Endothelial cell of umbilical vein (primary cell): ENCODE results near the gene VWA8. TPM values are rescaled to one million over a fixed set of nuclear protein-coding genes. Genes with fewer than 3 reads are reported as not detected.

Source experiments
- BruUV-seq: library from RNA; stranded (reverse); fragments of 400-500 nt; replicated peaks from 2 replicates; lab custom pipeline; 2021; lab: Mats Ljungman, UMichigan
- CTCF ChIA-PET: fragments of 300-600, 350-600 bp; sonication (Branson Sonifier 250); formaldehyde crosslinking; loops from one replicate; lab custom pipeline; 2021; ENCODE audit warnings: antibody characterized with exemption, inconsistent platforms; lab: Charles Lee
- POLR2A ChIA-PET: fragments of 300-600, 350-600 bp; sonication (Branson Sonifier 250); formaldehyde crosslinking; loops from one replicate; lab custom pipeline; 2021; ENCODE audit warnings: antibody characterized with exemption, inconsistent platforms; lab: Charles Lee
- DNase-seq: peaks from one replicate; pipeline ENCODE4 v3.0.0-alpha.2; 2011; ENCODE audit warnings: low read depth, low spot score
- FAIRE-seq: peaks from 2 replicates; lab custom pipeline; 2011; peaks lifted over from hg19 to GRCh38; lab: Jason Lieb, UNC
- H2AFZ ChIP-seq: 2 replicates; pipeline ENCODE4 v1.6.0; 2012; ENCODE audit warnings: low read depth, low read length, control low read depth, inconsistent platforms
- H3K27ac ChIP-seq: 2 replicates; pipeline ENCODE4 v1.5.1; 2011; ENCODE audit warnings: low read depth, mild to moderate bottlenecking, control low read depth, low read length, moderate library complexity; ENCODE audit not compliant: insufficient read depth
- H3K27me3 ChIP-seq, 2 experiments: 2 replicates each; pipeline versions ENCODE4 v1.6.0 to v1.6.1; 2011; ENCODE audit warnings: low read length in 2 of 2, mixed read lengths in 1 of 2; ENCODE audit not compliant: control insufficient read depth in 2 of 2, insufficient read depth in 2 of 2
- H3K36me3 ChIP-seq, 2 experiments: 2 replicates in 1 of 2; 3 replicates in 1 of 2; pipeline ENCODE4 v1.5.1; 2011; ENCODE audit warnings: low read length in 2 of 2, mild to moderate bottlenecking in 1 of 2, moderate library complexity in 1 of 2; ENCODE audit not compliant: control insufficient read depth in 2 of 2, insufficient read depth in 2 of 2; ENCODE audit errors: extremely low read depth in 1 of 2
- H3K4me1 ChIP-seq: 3 replicates; pipeline ENCODE4 v1.5.1; 2011; ENCODE audit warnings: mild to moderate bottlenecking, low read length; ENCODE audit not compliant: control insufficient read depth, insufficient read depth; ENCODE audit errors: extremely low read depth
- H3K4me2 ChIP-seq: 2 replicates; pipeline ENCODE4 v1.6.1; 2011; ENCODE audit warnings: low read length, control low read depth, mixed read lengths; ENCODE audit not compliant: insufficient read depth
- H3K4me3 ChIP-seq, 3 experiments: fragments of 200-600 bp in 1 of 3; sonication (generic), shearing (Covaris generic) in 1 of 3; replicated peaks in 1 of 3; 2 replicates each; pipeline ENCODE4 v1.5.1; 2011 to 2016; ENCODE audit warnings: control low read depth in 3 of 3, low read length in 3 of 3, mild to moderate bottlenecking in 2 of 3, inconsistent platforms in 1 of 3, low read depth in 1 of 3, moderate library complexity in 1 of 3; ENCODE audit not compliant: insufficient read depth in 1 of 3
- H3K79me2 ChIP-seq: 2 replicates; pipeline ENCODE4 v1.6.0; 2012; ENCODE audit warnings: low read length, inconsistent platforms; ENCODE audit not compliant: control insufficient read depth, insufficient read depth
- H3K9ac ChIP-seq: replicated peaks from 2 replicates; pipeline ENCODE3; 2011; ENCODE audit warnings: low read length, control low read depth; ENCODE audit not compliant: insufficient read depth; ENCODE audit errors: extremely low read depth
- H3K9me1 ChIP-seq: replicated peaks from 3 replicates; pipeline ENCODE4 v1.6.0; 2011; ENCODE audit warnings: mild to moderate bottlenecking, low read length; ENCODE audit not compliant: control insufficient read depth, insufficient read depth; ENCODE audit errors: extremely low read depth
- H3K9me3 ChIP-seq: replicated peaks from 2 replicates; pipeline ENCODE4 v1.5.1; 2012; ENCODE audit warnings: low read length, inconsistent platforms; ENCODE audit not compliant: control insufficient read depth, insufficient read depth
- H4K20me1 ChIP-seq: replicated peaks from 2 replicates; pipeline ENCODE3; 2011; ENCODE audit warnings: mild to moderate bottlenecking, low read length; ENCODE audit not compliant: control insufficient read depth, insufficient read depth; ENCODE audit errors: extremely low read depth
- EZH2 ChIP-seq: IDR thresholded peaks from 2 replicates; pipeline ENCODE4 v1.6.1; 2012; ENCODE audit warnings: borderline replicate concordance, low read depth, mild to moderate bottlenecking, moderate library complexity, low read length, inconsistent platforms; ENCODE audit not compliant: severe bottlenecking
- FOS ChIP-seq: IDR thresholded peaks from 2 replicates; pipeline ENCODE4 v1.6.1; 2011; ENCODE audit warnings: mild to moderate bottlenecking, low read length, moderate library complexity, borderline replicate concordance; ENCODE audit not compliant: insufficient read depth
- GATA2 ChIP-seq: IDR thresholded peaks from 2 replicates; pipeline ENCODE4 v1.7.0; 2011; ENCODE audit warnings: low read depth, mild to moderate bottlenecking, moderate library complexity, mixed read lengths, low read length; ENCODE audit not compliant: insufficient read length, insufficient read depth
- JUN ChIP-seq: IDR thresholded peaks from 2 replicates; pipeline ENCODE4 v1.6.1; 2011; ENCODE audit warnings: borderline replicate concordance, low read depth; ENCODE audit not compliant: insufficient read length, insufficient read depth
- MYC ChIP-seq: IDR thresholded peaks from one replicate; pipeline ENCODE4 v1.6.1; 2011; ENCODE audit warnings: mild to moderate bottlenecking, low read depth, low read length
- POLR2A ChIP-seq: IDR thresholded peaks from 2 replicates; pipeline ENCODE4 v1.6.1; 2012; ENCODE audit warnings: low read depth, mild to moderate bottlenecking, control low read depth, low read length
- POLR2AphosphoS5 ChIP-seq: IDR thresholded peaks from 2 replicates; pipeline ENCODE4 v1.6.1; 2012; ENCODE audit warnings: low read depth, mild to moderate bottlenecking, control low read depth, low read length, moderate library complexity; ENCODE audit not compliant: insufficient read depth
- dilution Hi-C: fragments of 300-500 bp; cut with MboI; formaldehyde crosslinking; loops from one replicate; pipeline ENCODE4 v1.15.0; 2019; ENCODE audit warnings: low sequenced_read_pairs; ENCODE audit not compliant: extremely low pct_ligation_motif_present
- intact Hi-C: fragments of 100-400 bp; cut with micrococcal nuclease; formaldehyde crosslinking; loops from one replicate; pipeline ENCODE4 v1.10.0; 2022
- polyA plus RNA-seq, 4 experiments: library from polyadenylated mRNA; depleted of rRNA in 3 of 4; stranded (reverse) in 3 of 4; unstranded in 1 of 4; fragments of >200 nt; gene quantifications; 2 replicates each; pipeline versions ENCODE4 v1.2.1 to v1.2.3, GENCODE V29; 2011 to 2012; ENCODE audit warnings: missing spikeins in 1 of 4
- total RNA-seq: library from RNA; stranded (reverse); gene quantifications from 2 replicates; pipeline ENCODE4 v1.2.3, GENCODE V29; 2021
- TF ChIP-seq, protein P1 (sequence below), 2 donors: IDR thresholded peaks; 1 replicate in 1 of 2; 2 replicates in 1 of 2; pipeline ENCODE4 v1.5.1; 2011; ENCODE audit warnings: low read length in 2 of 2, mild to moderate bottlenecking in 2 of 2, moderate library complexity in 2 of 2, control low read depth in 1 of 2, inconsistent platforms in 1 of 2, low read depth in 1 of 2; ENCODE audit not compliant: insufficient read depth in 1 of 2; ENCODE audit errors: extremely low read depth in 1 of 2
- TF ChIP-seq, protein P2 (sequence below): IDR thresholded peaks from 2 replicates; pipeline ENCODE4 v1.6.1; 2011; ENCODE audit not compliant: insufficient read depth, insufficient read length

The VWA8 gene
- total and polyA plus RNA-seq, 2 donors (not counting 3 experiments of a cell fraction or from before 2014, with no cell fraction given): 2.9 to 11.3 TPM

GRCh38 chr13:41639237-41639904, 321.5 kb downstream of the VWA8 start:
- Histone ChIP-seq H3K36me3 (no peaks in the 10 kb centered on the region), H3K79me2 (no peaks in the 10 kb centered on the region), H4K20me1 (no peaks in the 10 kb centered on the region), H3K9me3 (no peaks in the 10 kb centered on the region), H3K27ac (no peak overlapping the region), H3K27me3 (no peaks in the 10 kb centered on the region), H3K9me1 (no peaks in the 10 kb centered on the region), H3K4me3 (no peak overlapping the region), H3K9ac (no peak overlapping the region), H3K4me2 (no peak overlapping the region), H2AFZ (no peak overlapping the region), H3K4me1 (peaks cover 13% of the 10 kb centered on the region)
- intact Hi-C loops (no loop called here), dilution Hi-C loops (no loop called here)
- CTCF ChIA-PET: interaction anchor here (1.2 kb wide), 1 partner anchor 23 kb away, joined by 4 read pairs; no protein-coding TSS in a partner anchor
- BruUV-seq: no TSS peak
- TF ChIP-seq GATA2: no peak
- no peak for TF ChIP-seq POLR2AphosphoS5
- TF ChIP-seq, protein P1, sequence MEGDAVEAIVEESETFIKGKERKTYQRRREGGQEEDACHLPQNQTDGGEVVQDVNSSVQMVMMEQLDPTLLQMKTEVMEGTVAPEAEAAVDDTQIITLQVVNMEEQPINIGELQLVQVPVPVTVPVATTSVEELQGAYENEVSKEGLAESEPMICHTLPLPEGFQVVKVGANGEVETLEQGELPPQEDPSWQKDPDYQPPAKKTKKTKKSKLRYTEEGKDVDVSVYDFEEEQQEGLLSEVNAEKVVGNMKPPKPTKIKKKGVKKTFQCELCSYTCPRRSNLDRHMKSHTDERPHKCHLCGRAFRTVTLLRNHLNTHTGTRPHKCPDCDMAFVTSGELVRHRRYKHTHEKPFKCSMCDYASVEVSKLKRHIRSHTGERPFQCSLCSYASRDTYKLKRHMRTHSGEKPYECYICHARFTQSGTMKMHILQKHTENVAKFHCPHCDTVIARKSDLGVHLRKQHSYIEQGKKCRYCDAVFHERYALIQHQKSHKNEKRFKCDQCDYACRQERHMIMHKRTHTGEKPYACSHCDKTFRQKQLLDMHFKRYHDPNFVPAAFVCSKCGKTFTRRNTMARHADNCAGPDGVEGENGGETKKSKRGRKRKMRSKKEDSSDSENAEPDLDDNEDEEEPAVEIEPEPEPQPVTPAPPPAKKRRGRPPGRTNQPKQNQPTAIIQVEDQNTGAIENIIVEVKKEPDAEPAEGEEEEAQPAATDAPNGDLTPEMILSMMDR (IDR thresholded peaks at IDR 0.05; ENCODE audit: extremely low read depth in 1 of 2, insufficient read depth in 1 of 2, low read depth in 1 of 2, low read length in 2 of 2): no peak
- no peak for TF ChIP-seq POLR2A
- no peak for TF ChIP-seq MYC
- TF ChIP-seq FOS: no peak
- TF ChIP-seq EZH2: no peak
- no peak for TF ChIP-seq JUN
- TF ChIP-seq, protein P2, sequence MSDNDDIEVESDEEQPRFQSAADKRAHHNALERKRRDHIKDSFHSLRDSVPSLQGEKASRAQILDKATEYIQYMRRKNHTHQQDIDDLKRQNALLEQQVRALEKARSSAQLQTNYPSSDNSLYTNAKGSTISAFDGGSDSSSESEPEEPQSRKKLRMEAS: no peak
- POLR2A ChIA-PET: no interaction called here
- no peak for DNase-seq
- no peak for FAIRE-seq
